ENCODE data around the gene CADM3.
A peak's percentile ranks its signal among the peaks of the same experiment; 100 is the strongest.

Gene CADM3

GRCh38 chr1:159212596-159212995, 41.2 kb downstream of the CADM3 start:
- Histone ChIP-seq H3K4me3 (ENCODE audit: low read depth in 1 of 2, low read length in 1 of 2) (no peak overlapping the region), H3K36me3 (no peaks in the 10 kb centered on the region), H3K4me1 (ENCODE audit: control insufficient read depth in 1 of 2, insufficient read depth in 1 of 2, low read depth in 1 of 2, low read length in 1 of 2) (no peaks in the 10 kb centered on the region), H3K27ac (no peak overlapping the region), H3K27me3 (peaks cover 26% of the 10 kb centered on the region), H3K9me3 (no peaks in the 10 kb centered on the region)
- TF ChIP-seq CTCF (IDR thresholded peaks at IDR 0.05), result no peak

- H3K27me3 ChIP-seq, result peaks cover 10% of the 10 kb centered on the region
- no peak overlapping the region for H3K27ac ChIP-seq
- H3K36me3 ChIP-seq, result no peaks in the 10 kb centered on the region
- H3K4me3 ChIP-seq (ENCODE audit: low read depth in 1 of 2, low read length in 1 of 2), result no peak overlapping the region
- no peaks in the 10 kb centered on the region for H3K9me3 ChIP-seq
- H3K4me1 ChIP-seq (ENCODE audit: control insufficient read depth in 1 of 2, insufficient read depth in 1 of 2, low read depth in 1 of 2, low read length in 1 of 2), result no peaks in the 10 kb centered on the region
- TF ChIP-seq CTCF (IDR thresholded peaks at IDR 0.05), result peak; percentile 81
Observed at GRCh38 chr1:159214149-159214760, 42.8 kb downstream of the CADM3 start.

- H3K4me1 ChIP-seq (ENCODE audit: control insufficient read depth in 1 of 2, insufficient read depth in 1 of 2, low read depth in 1 of 2, low read length in 1 of 2), result no peaks in the 10 kb centered on the region
- H3K9me3 ChIP-seq, result no peaks in the 10 kb centered on the region
- no peak overlapping the region for H3K27ac ChIP-seq
- H3K36me3 ChIP-seq, result no peaks in the 10 kb centered on the region
- TF ChIP-seq CTCF (IDR thresholded peaks at IDR 0.05), result no peak
- H3K27me3 ChIP-seq, result peaks cover 9% of the 10 kb centered on the region
- H3K4me3 ChIP-seq (ENCODE audit: low read depth in 1 of 2, low read length in 1 of 2), result no peak overlapping the region
Observed at GRCh38 chr1:159218649-159219636, 47.5 kb downstream of the CADM3 start.

- Histone ChIP-seq H3K4me3 (ENCODE audit: low read depth in 1 of 2, low read length in 1 of 2) (no peak overlapping the region), H3K27ac (no peak overlapping the region), H3K36me3 (no peaks in the 10 kb centered on the region), H3K9me3 (no peaks in the 10 kb centered on the region), H3K4me1 (ENCODE audit: control insufficient read depth in 1 of 2, insufficient read depth in 1 of 2, low read depth in 1 of 2, low read length in 1 of 2) (no peaks in the 10 kb centered on the region), H3K27me3 (no peaks in the 10 kb centered on the region)
- TF ChIP-seq CTCF (IDR thresholded peaks at IDR 0.05), result no peak
Observed at GRCh38 chr1:159222075-159222865, 50.9 kb downstream of the CADM3 start.

- H3K27ac ChIP-seq, result no peak overlapping the region
- no peak for TF ChIP-seq CTCF (IDR thresholded peaks at IDR 0.05)
- H3K9me3 ChIP-seq, result no peaks in the 10 kb centered on the region
- no peaks in the 10 kb centered on the region for H3K27me3 ChIP-seq
- no peaks in the 10 kb centered on the region for H3K36me3 ChIP-seq
- H3K4me3 ChIP-seq (ENCODE audit: low read depth in 1 of 2, low read length in 1 of 2), result no peak overlapping the region
- H3K4me1 ChIP-seq (ENCODE audit: control insufficient read depth in 1 of 2, insufficient read depth in 1 of 2, low read depth in 1 of 2, low read length in 1 of 2), result no peaks in the 10 kb centered on the region
Observed at GRCh38 chr1:159223004-159223403, 51.6 kb downstream of the CADM3 start.
